ENCODE measurements around the gene RPH3AL.

The RPH3AL gene

GRCh38 chr17:298791-299450 lies 53.7 kb downstream of the RPH3AL start:
- DNase-seq: no peak

DNA sequence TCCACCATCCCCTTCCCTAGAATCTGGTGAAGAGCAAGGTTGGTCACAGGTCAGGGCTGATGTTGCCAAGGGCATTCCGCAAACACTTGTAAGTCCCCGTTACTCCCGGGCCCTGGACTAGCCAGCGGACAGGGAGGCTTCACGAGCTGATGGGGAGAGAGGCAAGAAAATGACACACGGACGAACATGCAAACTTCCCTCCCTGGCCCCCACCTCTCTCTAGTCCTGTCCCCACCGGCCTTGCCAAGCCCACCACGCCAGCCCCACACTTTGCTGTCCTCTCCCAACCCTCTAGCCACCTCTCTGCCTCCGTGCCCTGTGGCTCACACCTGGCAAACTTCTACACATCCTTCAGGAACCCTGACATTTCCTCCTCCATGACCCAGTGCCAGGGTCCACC lies 54.8 kb downstream of the RPH3AL start:
- DNase-seq: no peak

- no peak for DNase-seq
Observed at GRCh38 chr17:296906-297690, 55.5 kb downstream of the RPH3AL start.

DNA sequence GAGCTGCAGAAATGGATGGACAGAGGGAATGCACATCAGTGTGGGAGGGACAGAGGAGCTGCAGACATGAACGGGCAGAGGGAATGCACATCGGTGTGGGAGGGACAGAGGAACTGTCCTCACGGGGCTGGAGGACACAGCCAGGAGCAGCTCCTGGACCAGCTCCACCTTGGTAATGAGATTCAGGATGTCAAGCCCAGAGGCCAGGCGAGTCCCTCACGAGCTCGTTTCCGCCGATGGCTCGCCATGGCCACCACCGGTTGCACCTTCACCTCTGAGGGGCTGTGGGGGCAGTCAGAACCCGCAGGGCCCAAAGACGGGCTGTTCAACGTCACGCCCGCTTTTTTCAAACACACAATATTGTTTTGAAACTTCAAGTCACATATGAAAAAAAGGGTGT lies 56.2 kb downstream of the RPH3AL start:
- no peak for DNase-seq

DNA sequence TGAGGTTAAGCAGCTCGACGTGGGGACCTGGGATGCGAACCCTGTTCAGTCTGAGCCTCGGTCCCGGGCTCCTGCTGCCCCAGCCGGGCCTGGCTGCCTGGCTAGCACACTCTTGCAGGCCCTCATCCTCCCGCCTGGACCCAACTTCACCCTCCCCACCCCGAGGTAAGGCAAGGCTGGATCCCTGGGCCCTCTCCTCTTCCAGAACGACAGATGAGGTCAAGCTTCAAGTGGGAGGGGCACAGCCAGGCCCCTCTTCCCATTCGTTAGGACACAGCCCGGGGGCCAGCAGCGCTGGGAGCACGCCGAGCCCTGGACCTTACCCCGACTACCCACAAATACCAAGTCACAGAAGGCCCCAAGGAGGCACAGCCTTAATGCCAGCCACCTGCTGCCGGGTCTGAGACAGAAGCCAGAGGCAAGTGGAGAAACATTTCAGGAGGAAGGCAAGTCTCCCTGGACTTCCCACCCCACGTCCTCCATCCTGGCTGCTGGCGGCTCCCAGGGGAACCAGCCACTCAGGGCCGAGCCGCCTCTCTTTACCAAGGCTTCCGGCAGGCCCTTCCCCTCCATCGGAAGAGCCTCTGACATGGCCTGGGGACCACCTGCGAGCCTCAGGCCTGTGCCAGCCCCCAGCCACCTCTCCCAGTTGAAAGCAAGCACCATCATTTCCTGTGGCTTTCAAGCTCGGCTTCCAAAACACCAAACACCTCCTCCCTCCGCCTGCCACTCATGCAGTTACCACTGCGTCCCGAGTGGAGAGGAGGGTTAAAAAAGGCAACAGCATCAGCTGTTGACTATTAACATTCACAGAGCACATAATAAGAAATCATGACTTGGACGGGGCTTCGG lies 59.9 kb downstream of the RPH3AL start:
- DNase-seq: no peak

GRCh38 chr17:292016-292415 lies 60.6 kb downstream of the RPH3AL start:
- no peak for DNase-seq

DNA sequence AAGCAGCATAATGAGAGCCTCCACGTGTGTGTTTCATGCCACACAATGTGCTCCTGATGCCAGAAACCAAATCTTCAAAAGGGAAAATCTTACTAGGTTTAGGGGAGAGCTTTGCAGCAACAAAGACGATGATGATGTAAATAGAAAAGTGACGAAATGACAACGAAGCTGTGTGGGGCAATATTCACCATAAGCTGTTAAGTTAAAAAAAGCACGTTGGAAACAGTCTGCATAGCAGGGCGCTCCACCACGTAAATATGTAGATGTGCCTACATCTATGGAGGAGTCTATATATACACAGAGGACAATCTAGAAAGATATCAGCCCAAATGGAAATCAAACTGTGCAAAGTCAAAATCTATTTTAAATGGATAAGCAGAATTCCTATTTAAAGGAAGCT lies 61.0 kb downstream of the RPH3AL start:
- DNase-seq: no peak

DNA sequence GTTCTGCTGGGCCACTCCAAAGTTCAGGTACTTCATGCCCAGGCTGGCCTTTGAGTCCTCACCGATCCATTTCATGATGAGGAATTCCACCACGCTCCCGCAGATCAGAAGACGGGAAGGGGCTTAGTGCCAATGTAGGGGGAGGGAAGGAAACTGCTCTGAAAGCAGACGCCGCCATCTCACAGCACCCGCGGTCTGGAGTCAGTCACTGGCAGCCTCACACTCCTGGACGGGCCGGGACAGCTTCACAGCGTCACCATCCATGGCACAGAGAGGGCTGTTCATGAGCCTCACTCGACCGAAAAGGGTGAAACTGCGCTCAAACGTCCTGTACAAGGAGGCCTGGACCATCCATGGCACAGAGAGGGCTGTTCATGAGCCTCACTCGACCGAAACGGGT lies 62.0 kb downstream of the RPH3AL start:
- DNase-seq: no peak

- no peak for DNase-seq
Observed at GRCh38 chr17:290121-290521, 62.5 kb downstream of the RPH3AL start.

- no peak for DNase-seq
Observed at GRCh38 chr17:289409-289808, 63.2 kb downstream of the RPH3AL start.

DNA sequence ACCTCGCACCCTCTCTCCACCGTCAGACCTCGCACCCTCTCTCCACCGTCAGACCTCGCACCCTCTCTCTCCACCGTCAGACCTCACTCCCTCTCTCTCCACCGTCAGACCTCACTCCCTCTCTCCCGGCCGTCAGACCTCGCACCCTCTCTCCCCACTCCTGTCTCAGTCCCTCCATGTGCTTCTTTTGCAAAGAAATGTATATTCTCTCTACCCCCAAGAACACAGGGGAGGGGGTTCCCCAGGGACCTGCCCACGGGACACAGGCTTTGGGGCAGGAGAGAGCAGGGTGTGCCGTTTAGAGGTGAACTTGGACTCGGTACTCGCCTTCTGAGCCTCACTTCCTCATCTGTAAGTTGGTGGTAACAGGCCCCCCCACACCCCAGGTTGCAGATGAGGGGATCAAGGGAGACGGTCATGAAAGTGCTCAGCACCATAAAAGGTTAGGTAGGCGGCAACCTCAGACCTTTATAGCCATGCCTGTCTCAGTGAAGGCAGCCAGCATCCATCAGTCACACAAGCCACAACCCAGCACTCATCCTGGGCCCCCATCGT lies 63.7 kb downstream of the RPH3AL start:
- no peak for DNase-seq

- DNase-seq: no peak
Observed at GRCh38 chr17:286571-286970, 66.0 kb downstream of the RPH3AL start.

GRCh38 chr17:285751-286422 lies 66.7 kb downstream of the RPH3AL start:
- no peak for DNase-seq

- no peak for DNase-seq
Observed at GRCh38 chr17:284676-285355, 67.8 kb downstream of the RPH3AL start.

- DNase-seq: no peak
Observed at GRCh38 chr17:283911-284675, 68.5 kb downstream of the RPH3AL start.

GRCh38 chr17:282912-283882 lies 69.4 kb downstream of the RPH3AL start:
- DNase-seq: no peak

DNA sequence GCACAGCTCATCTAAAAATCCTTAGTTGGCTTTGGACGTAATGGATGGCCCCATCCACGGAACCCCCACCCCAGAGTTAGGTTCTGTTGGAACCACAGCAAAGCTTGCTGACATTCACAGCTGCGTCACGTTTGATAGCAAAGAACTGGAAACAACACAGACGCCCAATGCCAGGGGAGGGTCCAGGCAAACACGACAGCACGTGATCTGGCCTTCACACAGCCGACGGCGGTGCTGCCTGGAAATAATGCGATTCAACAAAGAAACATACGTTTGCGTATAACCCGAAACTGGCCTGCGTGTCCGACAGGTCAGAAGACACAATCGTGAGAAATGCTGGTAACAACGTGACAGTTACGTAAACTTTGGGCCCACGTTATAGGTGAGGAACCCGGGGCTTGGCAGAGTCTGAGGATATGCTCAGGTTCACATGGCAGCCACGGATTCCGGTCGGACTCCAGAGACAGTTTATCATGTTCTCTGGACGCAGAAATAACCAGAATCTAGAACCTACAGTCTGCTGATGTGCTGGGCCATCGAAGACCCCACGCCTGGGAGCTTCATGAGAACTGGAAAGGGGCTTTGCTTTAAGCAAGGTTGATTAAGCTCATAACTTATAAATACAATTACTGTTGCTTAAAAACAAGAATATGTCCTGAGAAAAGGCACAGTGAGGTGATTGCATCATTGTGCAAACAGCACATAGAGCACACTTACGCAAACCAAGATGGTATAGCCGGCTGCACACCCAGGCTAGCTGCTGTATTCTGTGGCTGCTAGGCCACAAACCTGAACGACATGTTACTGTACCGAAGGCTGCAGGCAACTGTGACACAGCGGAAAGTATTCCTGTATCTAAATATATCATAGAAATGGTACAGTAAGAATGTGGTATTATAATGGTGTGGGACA lies 70.4 kb downstream of the RPH3AL start:
- no peak for DNase-seq

DNA sequence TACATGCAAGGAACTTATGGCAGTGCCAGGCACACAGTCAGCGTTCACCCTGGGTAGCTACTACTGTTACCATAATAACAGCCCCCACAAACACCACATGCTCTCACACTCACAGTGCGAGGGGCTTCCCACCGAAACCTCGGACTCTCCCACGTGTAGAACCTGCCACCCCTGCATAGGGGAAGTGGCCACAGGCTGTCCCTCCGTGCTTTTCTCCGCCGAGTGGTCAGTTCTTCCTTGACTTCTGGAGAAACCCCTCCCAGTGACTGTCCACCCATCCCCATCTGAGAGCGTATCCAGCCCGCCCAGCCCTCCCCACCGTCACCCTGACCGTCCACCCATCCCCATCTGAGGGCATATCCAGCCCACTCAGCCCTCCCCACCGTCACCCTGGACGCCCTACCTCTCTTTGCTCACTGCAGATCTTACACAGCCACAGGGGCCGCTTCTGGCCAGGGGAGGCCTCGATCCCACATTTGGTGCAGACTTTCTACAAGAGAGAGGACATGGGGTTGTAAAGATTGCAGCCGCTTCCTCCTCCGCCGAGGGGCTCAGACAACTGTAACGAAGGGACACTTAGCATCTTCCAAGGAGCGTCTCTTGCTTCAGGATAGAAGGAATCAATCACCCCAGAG lies 71.1 kb downstream of the RPH3AL start:
- no peak for DNase-seq

DNA sequence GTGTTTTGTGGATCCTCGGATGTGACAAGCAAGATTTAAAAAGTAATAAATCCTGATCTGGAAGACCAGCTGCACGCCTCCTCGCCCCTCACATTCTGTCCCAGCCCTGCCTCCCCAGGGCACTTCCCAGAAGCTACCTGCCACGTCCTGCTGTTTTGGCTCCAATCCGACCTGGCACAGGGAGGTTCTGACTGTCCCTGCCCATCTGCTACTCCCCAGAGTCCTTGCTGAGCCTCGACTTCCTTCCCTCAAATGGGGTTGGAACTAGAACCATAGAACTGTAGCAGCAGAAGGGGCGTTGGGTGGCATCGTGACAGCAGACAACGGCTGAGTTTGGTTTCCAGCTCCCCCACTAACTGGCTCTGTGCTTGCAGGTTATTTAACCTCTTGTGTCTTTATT lies 71.7 kb downstream of the RPH3AL start:
- no peak for DNase-seq
